HuH-7.5 (cell line): ENCODE data around the gene TTC34.
"Not testable (repeated sequence)": the region's sequence is repeated elsewhere in the genome, so short reads cannot be mapped to it uniquely, and the experiment has no call there.

Source experiments
- DNase-seq: peaks from one replicate; pipeline ENCODE4 v3.0.0; 2011; ENCODE audit warnings: low spot score

TTC34 gene

GRCh38 chr1:2759433-2759832 lies 42.1 kb downstream of the TTC34 start:
- DNase-seq: not testable (repeated sequence)

GRCh38 chr1:2757519-2757918 lies 44.0 kb downstream of the TTC34 start:
- not testable (repeated sequence) for DNase-seq

DNA sequence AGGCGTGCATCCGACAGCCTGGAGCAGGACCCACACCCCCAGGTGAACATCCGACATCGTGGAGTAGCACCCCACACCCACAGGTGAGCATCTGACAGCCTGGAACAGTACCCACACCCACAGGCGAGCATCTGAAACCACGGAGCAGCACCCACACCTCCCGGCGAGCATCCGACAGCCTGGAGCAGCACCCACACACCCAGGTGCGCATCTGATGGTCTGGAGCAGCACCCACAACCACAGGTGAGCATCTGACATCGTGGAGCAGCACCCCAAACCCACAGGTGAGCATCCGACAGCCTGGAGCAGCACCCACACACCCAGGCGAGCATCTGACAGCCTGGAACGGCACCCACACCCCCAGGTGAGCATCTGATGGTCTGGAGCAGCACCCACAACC lies 46.1 kb downstream of the TTC34 start:
- DNase-seq: not testable (repeated sequence)

GRCh38 chr1:2754597-2754996 lies 46.9 kb downstream of the TTC34 start:
- DNase-seq: not testable (repeated sequence)

DNA sequence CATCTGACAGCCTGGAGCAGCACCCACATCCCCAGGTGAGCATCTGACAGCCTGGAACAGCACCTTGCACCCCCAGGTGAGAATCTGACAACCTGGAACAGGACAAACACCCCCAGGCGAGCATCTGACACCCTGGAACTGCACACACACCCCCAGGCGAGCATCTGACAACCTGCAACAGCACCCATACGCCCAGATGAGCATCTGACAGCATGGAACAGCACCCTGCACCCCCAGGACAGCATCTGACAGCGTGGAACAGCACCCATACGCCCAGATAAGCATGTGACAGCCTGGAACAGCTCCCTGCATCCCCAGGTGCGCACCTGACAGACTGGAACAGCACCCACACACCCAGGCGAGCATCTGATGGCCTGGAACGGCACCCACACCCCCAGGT lies 49.0 kb downstream of the TTC34 start:
- not testable (repeated sequence) for DNase-seq

GRCh38 chr1:2751866-2752265 lies 49.6 kb downstream of the TTC34 start:
- not testable (repeated sequence) for DNase-seq

GRCh38 chr1:2750766-2751730 lies 50.4 kb downstream of the TTC34 start:
- DNase-seq: not testable (repeated sequence)

- DNase-seq: not testable (repeated sequence)
These were observed 51.3 kb downstream of the TTC34 start for GRCh38 chr1:2750041-2750680.

- not testable (repeated sequence) for DNase-seq
These were observed 52.9 kb downstream of the TTC34 start for GRCh38 chr1:2748626-2749025.

- not testable (repeated sequence) for DNase-seq
These were observed 106.7 kb downstream of the TTC34 start for GRCh38 chr1:2694796-2695195.

- DNase-seq: not testable (repeated sequence)
These were observed 111.3 kb downstream of the TTC34 start for GRCh38 chr1:2690180-2690579.

GRCh38 chr1:2688336-2688665 lies 113.2 kb downstream of the TTC34 start:
- not testable (repeated sequence) for DNase-seq

DNA sequence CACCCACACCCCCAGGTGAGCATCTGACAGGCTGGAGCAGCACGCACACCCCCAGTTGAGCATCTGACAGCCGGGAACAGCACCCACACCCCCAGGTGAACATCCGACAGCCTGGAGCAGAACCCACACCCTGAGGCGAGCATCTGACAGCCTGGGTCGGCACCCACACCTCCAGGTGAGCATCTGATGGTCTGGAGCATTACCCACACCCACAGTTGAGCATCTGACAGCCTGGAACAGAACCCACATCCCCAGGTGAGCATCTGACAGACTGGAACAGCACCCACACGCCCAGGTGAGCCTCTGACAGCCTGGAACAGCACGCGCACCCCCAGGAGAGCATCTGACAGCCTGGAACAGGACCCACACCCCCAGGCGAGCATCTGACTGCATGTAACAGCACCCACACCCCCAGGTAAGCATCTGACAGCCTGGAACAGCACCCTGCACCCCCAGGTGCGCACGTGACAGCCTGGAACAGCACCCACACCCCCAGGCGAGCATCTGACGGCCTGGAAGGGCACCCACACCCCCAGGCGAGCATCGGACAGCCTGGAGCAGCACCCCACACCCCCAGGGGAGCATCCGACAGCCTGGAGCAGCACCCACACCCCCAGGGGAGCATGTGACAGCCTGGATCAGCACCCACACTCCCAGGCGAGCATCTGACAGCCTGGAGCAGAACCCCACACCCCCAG lies 113.7 kb downstream of the TTC34 start:
- not testable (repeated sequence) for DNase-seq

- not testable (repeated sequence) for DNase-seq
These were observed 114.3 kb downstream of the TTC34 start for GRCh38 chr1:2687174-2687591.

- DNase-seq: not testable (repeated sequence)
These were observed 115.2 kb downstream of the TTC34 start for GRCh38 chr1:2686091-2686863.

DNA sequence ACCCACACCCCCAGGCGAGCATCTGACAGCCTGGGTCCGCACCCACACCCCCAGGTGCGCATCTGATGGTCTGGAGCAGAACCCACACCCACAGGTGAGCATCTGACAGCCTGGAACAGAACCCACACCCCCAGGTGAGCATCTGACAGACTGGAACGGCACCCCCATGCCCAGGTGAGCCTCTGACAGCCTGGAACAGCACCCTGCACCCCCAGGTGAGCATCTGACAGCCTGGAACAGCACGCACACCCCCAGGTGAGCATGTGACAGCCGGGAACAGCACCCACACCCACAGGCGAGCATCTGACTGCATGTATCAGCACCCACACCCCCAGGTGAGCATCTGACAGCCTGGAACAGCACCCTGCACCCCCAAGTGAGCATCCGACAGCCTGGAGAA lies 115.8 kb downstream of the TTC34 start:
- DNase-seq: not testable (repeated sequence)

DNA sequence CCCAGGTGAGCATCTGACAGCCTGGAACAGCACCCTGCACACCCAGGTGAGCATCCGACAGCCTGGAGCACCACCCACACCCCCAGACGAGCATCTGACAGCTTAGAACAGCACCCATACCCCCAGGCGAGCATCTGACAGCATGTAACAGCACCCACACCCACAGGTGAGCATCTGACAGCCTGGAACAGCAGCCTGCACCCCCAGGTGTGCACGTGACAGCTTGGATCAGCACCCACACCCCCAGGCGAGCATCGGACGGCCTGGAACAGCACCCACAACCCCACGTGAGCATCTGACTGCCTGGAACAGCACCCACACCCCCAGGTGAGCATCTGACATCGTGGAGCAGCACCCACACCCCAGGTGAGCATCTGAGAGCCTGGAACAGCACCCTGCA lies 116.6 kb downstream of the TTC34 start:
- not testable (repeated sequence) for DNase-seq

DNA sequence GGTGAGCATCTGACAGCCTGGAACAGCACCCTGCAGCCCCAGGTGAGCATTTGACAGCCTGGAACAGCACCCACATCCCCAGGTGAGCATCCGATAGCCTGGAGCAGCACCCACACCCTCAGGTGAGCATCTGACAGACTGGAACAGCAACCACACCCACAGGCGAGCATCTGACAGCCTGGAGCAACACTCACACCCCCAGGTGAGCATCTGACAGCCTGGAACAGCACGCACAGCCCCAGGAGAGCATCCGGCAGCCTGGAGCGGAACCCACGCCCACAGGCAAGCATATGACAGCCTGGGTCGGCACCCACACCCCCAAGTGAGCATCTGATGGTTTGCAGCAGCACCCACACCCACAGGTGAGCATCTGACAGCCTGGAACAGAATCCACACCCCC lies 117.5 kb downstream of the TTC34 start:
- DNase-seq: not testable (repeated sequence)

DNA sequence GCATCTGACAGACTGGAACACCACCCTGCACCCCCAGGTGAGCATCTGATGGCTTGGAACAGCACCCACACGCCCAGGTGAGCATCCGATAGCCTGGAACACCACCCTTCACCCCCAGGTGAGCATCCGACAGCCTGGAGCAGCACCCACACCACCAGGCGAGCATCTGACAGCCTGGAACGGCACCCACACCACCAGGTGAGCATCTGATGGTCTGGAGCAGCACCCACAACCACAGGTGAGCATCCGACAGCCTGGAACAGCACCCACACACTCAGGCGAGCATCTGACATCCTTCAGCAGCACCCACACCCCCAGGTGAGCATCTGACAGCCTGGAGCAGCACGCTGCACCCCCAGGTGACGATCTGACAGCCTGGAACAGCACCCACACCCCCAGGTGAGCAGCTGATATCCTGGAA lies 118.2 kb downstream of the TTC34 start:
- not testable (repeated sequence) for DNase-seq

GRCh38 chr1:2682879-2683278 lies 118.6 kb downstream of the TTC34 start:
- not testable (repeated sequence) for DNase-seq

GRCh38 chr1:2676726-2677125 lies 124.8 kb downstream of the TTC34 start:
- DNase-seq: not testable (repeated sequence)

- DNase-seq: not testable (repeated sequence)
These were observed 129.8 kb downstream of the TTC34 start for GRCh38 chr1:2671656-2672055.
